GM21717 (cell line): ENCODE results near the gene TACO1.

Experiments used
- ATAC-seq: cut with Tn5 transposase; IDR thresholded peaks from one replicate; pipeline ENCODE4 v1.9.1; 2021; ENCODE audit warnings: mild to moderate bottlenecking, moderate library complexity; ENCODE audit not compliant: unreplicated experiment

TACO1 gene

GRCh38 chr17:63600569-63601438 is at the start of gene TACO1:
Gene TACO1 (plus strand): TSS chr17:63600895. CDS start chr17:63601084, 189 bp downstream.
- peak; percentile 90 for ATAC-seq

- ATAC-seq: no peak
Observed at GRCh38 chr17:63552211-63552610, 48.5 kb upstream of the TACO1 start.

GRCh38 chr17:63555500-63556156 is 45.1 kb upstream of the TACO1 start:
- ATAC-seq: no peak

GRCh38 chr17:63557416-63557815 is 43.3 kb upstream of the TACO1 start:
- ATAC-seq: no peak

GRCh38 chr17:63558441-63558840 is 42.3 kb upstream of the TACO1 start:
- no peak for ATAC-seq

GRCh38 chr17:63561819-63562218 is 38.9 kb upstream of the TACO1 start:
- ATAC-seq: no peak

GRCh38 chr17:63563339-63563738 is 37.4 kb upstream of the TACO1 start:
- no peak for ATAC-seq

GRCh38 chr17:63564562-63564961 is 36.1 kb upstream of the TACO1 start:
- ATAC-seq: no peak

GRCh38 chr17:63567229-63567628 is 33.5 kb upstream of the TACO1 start:
- ATAC-seq: no peak

- ATAC-seq: no peak
Observed at GRCh38 chr17:63568563-63568962, 32.1 kb upstream of the TACO1 start.

- no peak for ATAC-seq
Observed at GRCh38 chr17:63571632-63572310, 28.9 kb upstream of the TACO1 start.

GRCh38 chr17:63573634-63574033 is 27.1 kb upstream of the TACO1 start:
- no peak for ATAC-seq

- ATAC-seq: no peak
Observed at GRCh38 chr17:63578027-63578768, 22.5 kb upstream of the TACO1 start.

- no peak for ATAC-seq
Observed at GRCh38 chr17:63578769-63579111, 22.0 kb upstream of the TACO1 start.

- no peak for ATAC-seq
Observed at GRCh38 chr17:63579633-63580032, 21.1 kb upstream of the TACO1 start.

- ATAC-seq: no peak
Observed at GRCh38 chr17:63587770-63588169, 12.9 kb upstream of the TACO1 start.

GRCh38 chr17:63588797-63589196 is 11.9 kb upstream of the TACO1 start:
- ATAC-seq: no peak

- no peak for ATAC-seq
Observed at GRCh38 chr17:63589646-63590045, 11.0 kb upstream of the TACO1 start.

GRCh38 chr17:63592797-63593196 is 7.9 kb upstream of the TACO1 start:
- no peak for ATAC-seq

- ATAC-seq: no peak
Observed at GRCh38 chr17:63595132-63595531, 5.6 kb upstream of the TACO1 start.
